HL-60/S4 treated with phorbol 12-myristate 13-acetate at 8.2 ng/mL for 4 days and 3 days (cell line): ENCODE data around the gene EPHB2.

ENCODE experiments used
- in situ Hi-C: fragments of 300-500 bp; cut with MboI; formaldehyde crosslinking; loops from 2 replicates; pipeline ENCODE4 v1.15.0; 2022; ENCODE audit warnings: low sequenced_read_pairs

The EPHB2 gene

GRCh38 chr1:22815043-22815365 lies 104.4 kb downstream of the EPHB2 start:
- in situ Hi-C loops, result no loop called here

GRCh38 chr1:22815421-22816066 lies 104.9 kb downstream of the EPHB2 start:
- in situ Hi-C loops, result no loop called here

GRCh38 chr1:22816067-22816775 lies 105.6 kb downstream of the EPHB2 start:
- in situ Hi-C loops, result no loop called here

GRCh38 chr1:22816803-22817202 lies 106.2 kb downstream of the EPHB2 start:
- in situ Hi-C loops, result no loop called here

- in situ Hi-C loops, result no loop called here
Measured at GRCh38 chr1:22817462-22817861, 106.8 kb downstream of the EPHB2 start.

- in situ Hi-C loops, result no loop called here
Measured at GRCh38 chr1:22818061-22818770, 107.6 kb downstream of the EPHB2 start.

- in situ Hi-C loops, result no loop called here
Measured at GRCh38 chr1:22819361-22819760, 108.7 kb downstream of the EPHB2 start.

- in situ Hi-C loops, result no loop called here
Measured at GRCh38 chr1:22821027-22821426, 110.4 kb downstream of the EPHB2 start.

GRCh38 chr1:22822371-22822770 lies 111.7 kb downstream of the EPHB2 start:
- in situ Hi-C loops, result no loop called here

GRCh38 chr1:22824466-22824865 lies 113.8 kb downstream of the EPHB2 start:
- in situ Hi-C loops, result no loop called here

- in situ Hi-C loops, result no loop called here
Measured at GRCh38 chr1:22824975-22825374, 114.3 kb downstream of the EPHB2 start.

- in situ Hi-C loops, result no loop called here
Measured at GRCh38 chr1:22825486-22826189, 115.0 kb downstream of the EPHB2 start.

GRCh38 chr1:22826604-22827580 lies 116.3 kb downstream of the EPHB2 start:
- in situ Hi-C loops, result no loop called here

GRCh38 chr1:22827666-22828483 lies 117.2 kb downstream of the EPHB2 start:
- in situ Hi-C loops, result no loop called here

GRCh38 chr1:22828484-22829308 lies 118.1 kb downstream of the EPHB2 start:
- in situ Hi-C loops, result no loop called here

- in situ Hi-C loops, result no loop called here
Measured at GRCh38 chr1:22829309-22829989, 118.8 kb downstream of the EPHB2 start.

- in situ Hi-C loops, result no loop called here
Measured at GRCh38 chr1:22830041-22830566, 119.5 kb downstream of the EPHB2 start.
